GM15510 (cell line): Measurements from ENCODE around the gene MKNK2.

ENCODE experiments used
- POLR2A ChIP-seq: IDR thresholded peaks from 3 replicates; pipeline ENCODE4 v1.6.1; 2011; ENCODE audit warnings: borderline replicate concordance; ENCODE audit not compliant: insufficient read length; ENCODE audit errors: extremely low read depth

The MKNK2 gene

GRCh38 chr19:2064395-2064787 lies 13.3 kb upstream of the MKNK2 start:
- no peak for TF ChIP-seq POLR2A

- TF ChIP-seq POLR2A: no peak
Observed at GRCh38 chr19:2063824-2064223, 12.8 kb upstream of the MKNK2 start.

GRCh38 chr19:2062770-2063169 lies 11.7 kb upstream of the MKNK2 start:
- TF ChIP-seq POLR2A: no peak

GRCh38 chr19:2062389-2062729 lies 11.3 kb upstream of the MKNK2 start:
- TF ChIP-seq POLR2A: no peak

GRCh38 chr19:2061495-2062388 lies 10.7 kb upstream of the MKNK2 start:
- peak; percentile 69 for TF ChIP-seq POLR2A

- TF ChIP-seq POLR2A: peak; percentile 59
Observed at GRCh38 chr19:2060884-2061494, 9.9 kb upstream of the MKNK2 start.

GRCh38 chr19:2059422-2060201 lies 8.6 kb upstream of the MKNK2 start:
- no peak for TF ChIP-seq POLR2A

- no peak for TF ChIP-seq POLR2A
Observed at GRCh38 chr19:2058570-2059421, 7.8 kb upstream of the MKNK2 start.

GRCh38 chr19:2057484-2058469 lies 6.7 kb upstream of the MKNK2 start:
- no peak for TF ChIP-seq POLR2A

- no peak for TF ChIP-seq POLR2A
Observed at GRCh38 chr19:2056837-2057192, 5.8 kb upstream of the MKNK2 start.

- TF ChIP-seq POLR2A: peak; percentile 37
Observed at GRCh38 chr19:2055931-2056836, 5.1 kb upstream of the MKNK2 start.

- peak; percentile 32 for TF ChIP-seq POLR2A
Observed at GRCh38 chr19:2054763-2055162, 3.7 kb upstream of the MKNK2 start.
